NCI-H1417 treated with DMSO at 0.1 percent for 48 hours (cell line): ENCODE data around the gene PTPN12.
"Not testable (repeated sequence)": the region's sequence is repeated elsewhere in the genome, so short reads cannot be mapped to it uniquely, and the experiment has no call there.

ENCODE experiments used
- DNase-seq: peaks from one replicate; lab custom pipeline; 2025; lab: John Stamatoyannopoulos, UW

The PTPN12 gene

GRCh38 chr7:77537136-77537777, at the start of gene PTPN12:
Gene PTPN12 (plus strand): TSS chr7:77537295. CDS start chr7:77537547, 252 bp downstream.
- no peak for DNase-seq

GRCh38 chr7:77488986-77489385, 48.1 kb upstream of the PTPN12 start:
- no peak for DNase-seq

- DNase-seq: no peak
Observed at GRCh38 chr7:77497079-77497478, 40.0 kb upstream of the PTPN12 start.

GRCh38 chr7:77498659-77499379, 38.3 kb upstream of the PTPN12 start:
- no peak for DNase-seq

GRCh38 chr7:77501192-77501515, 35.9 kb upstream of the PTPN12 start:
- DNase-seq: no peak

- no peak for DNase-seq
Observed at GRCh38 chr7:77504951-77505350, 32.1 kb upstream of the PTPN12 start.

- no peak for DNase-seq
Observed at GRCh38 chr7:77506899-77507298, 30.2 kb upstream of the PTPN12 start.

GRCh38 chr7:77513002-77513670, 24.0 kb upstream of the PTPN12 start:
- DNase-seq: not testable (repeated sequence)

- DNase-seq: no peak
Observed at GRCh38 chr7:77516085-77516484, 21.0 kb upstream of the PTPN12 start.

- DNase-seq: no peak
Observed at GRCh38 chr7:77520261-77520660, 16.8 kb upstream of the PTPN12 start.

- not testable (repeated sequence) for DNase-seq
Observed at GRCh38 chr7:77521537-77521936, 15.6 kb upstream of the PTPN12 start.

GRCh38 chr7:77524731-77525130, 12.4 kb upstream of the PTPN12 start:
- DNase-seq: no peak

GRCh38 chr7:77525231-77525630, 11.9 kb upstream of the PTPN12 start:
- no peak for DNase-seq

- no peak for DNase-seq
Observed at GRCh38 chr7:77528368-77528767, 8.7 kb upstream of the PTPN12 start.

- DNase-seq: no peak
Observed at GRCh38 chr7:77529279-77529678, 7.8 kb upstream of the PTPN12 start.

- DNase-seq: no peak
Observed at GRCh38 chr7:77531038-77531437, 6.1 kb upstream of the PTPN12 start.

- no peak for DNase-seq
Observed at GRCh38 chr7:77532247-77532646, 4.8 kb upstream of the PTPN12 start.

- not testable (repeated sequence) for DNase-seq
Observed at GRCh38 chr7:77532732-77533131, 4.4 kb upstream of the PTPN12 start.

GRCh38 chr7:77534046-77534445, 3.0 kb upstream of the PTPN12 start:
- not testable (repeated sequence) for DNase-seq

- no peak for DNase-seq
Observed at GRCh38 chr7:77536017-77536412, 1.1 kb upstream of the PTPN12 start.

GRCh38 chr7:77536413-77537135, 521 bp upstream of the PTPN12 start:
- peak; percentile 90 for DNase-seq

- no peak for DNase-seq
Observed at GRCh38 chr7:77537778-77538280, 734 bp downstream of the PTPN12 start.
